Measurements from ENCODE around the gene SLC16A3.

GRCh38 chr17:82245134-82246039 lies 16.5 kb downstream of the SLC16A3 start:
- no peak for TF ChIP-seq CTCF (IDR thresholded peaks at IDR 0.05)
- TF ChIP-seq ZFX (IDR thresholded peaks at IDR 0.05; ENCODE audit: borderline replicate concordance) = no peak
